SJSA1 (cell line): Measurements from ENCODE around the gene ANKRD42. TPM values are rescaled to one million over a fixed set of nuclear protein-coding genes. Genes with fewer than 3 reads are reported as not detected.

Experiments used
- DNase-seq, 2 experiments: peaks; one replicate each; pipeline ENCODE4 v3.0.0-alpha.2; 2015 to 2020; ENCODE audit warnings: low spot score in 2 of 2, low read depth in 1 of 2
- H3K27ac ChIP-seq: fragments of 250-450 bp; sonication (Bioruptor Pico); 2 replicates; pipeline ENCODE4 v1.5.1; 2020; ENCODE audit warnings: mild to moderate bottlenecking, moderate library complexity
- H3K27me3 ChIP-seq: fragments of 250-450 bp; sonication (Bioruptor Pico); replicated peaks from 2 replicates; pipeline ENCODE4 v1.5.1; 2020; ENCODE audit warnings: mild to moderate bottlenecking, moderate library complexity
- H3K36me3 ChIP-seq: fragments of 250-450 bp; sonication (Bioruptor Pico); 2 replicates; pipeline ENCODE4 v1.5.1; 2020; ENCODE audit warnings: mild to moderate bottlenecking
- H3K4me1 ChIP-seq: fragments of 250-450 bp; sonication (Bioruptor Pico); replicated peaks from 2 replicates; pipeline ENCODE4 v1.6.1; 2021; ENCODE audit warnings: mild to moderate bottlenecking
- H3K4me3 ChIP-seq: fragments of 250-450 bp; sonication (Bioruptor Pico); 2 replicates; pipeline ENCODE4 v1.5.1; 2020; ENCODE audit warnings: mild to moderate bottlenecking
- H3K9me3 ChIP-seq: fragments of 250-450 bp; sonication (Bioruptor Pico); replicated peaks from 2 replicates; pipeline ENCODE4 v1.5.1; 2020; ENCODE audit warnings: mild to moderate bottlenecking
- total RNA-seq: library from RNA; depleted of rRNA; stranded (reverse); fragments of >200 nt; shearing (Covaris generic); gene quantifications from 2 replicates; pipeline ENCODE4 v1.2.3, GENCODE V29; 2014

ANKRD42 gene
- total RNA-seq, 1 experiment from 2014 or later = 3.5 TPM

- Histone ChIP-seq H3K27ac (no peak overlapping the region), H3K4me1 (peaks cover 13% of the 10 kb centered on the region), H3K27me3 (no peaks in the 10 kb centered on the region), H3K36me3 (peaks cover 43% of the 10 kb centered on the region), H3K9me3 (no peaks in the 10 kb centered on the region), H3K4me3 (peak overlapping the region; percentile 70)
- no peak for DNase-seq
Measured at GRCh38 chr11:83159902-83160865, 33.3 kb upstream of the ANKRD42 start.

DNA sequence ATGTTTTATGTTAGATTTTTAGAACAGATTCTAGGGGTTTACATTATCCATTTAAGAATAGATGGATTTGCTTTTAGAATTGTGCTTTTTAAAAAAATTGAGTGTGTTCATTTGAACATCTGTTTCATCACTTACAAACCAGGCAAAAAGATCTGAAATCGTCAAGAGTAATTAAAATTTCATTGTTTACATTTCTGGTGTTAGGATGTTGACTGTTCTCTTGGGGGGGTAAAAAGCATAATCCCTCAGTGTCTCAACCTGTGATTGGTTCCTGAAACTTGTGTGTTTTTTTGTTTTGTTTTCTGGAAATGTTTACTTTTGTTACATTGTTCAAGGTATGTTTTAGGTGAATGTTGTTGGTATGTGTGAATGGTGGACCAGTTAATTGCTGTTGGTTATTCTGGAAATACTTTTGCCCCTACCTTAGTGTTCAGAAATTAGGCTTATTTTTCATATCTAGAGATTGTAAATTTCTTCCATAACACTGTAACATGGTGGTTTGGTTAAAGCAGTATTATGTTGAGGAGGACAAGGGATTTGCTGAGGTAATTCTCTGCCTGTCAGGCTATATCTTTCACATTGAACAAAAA is 31.8 kb upstream of the ANKRD42 start:
- Histone ChIP-seq H3K4me1 (peaks cover 13% of the 10 kb centered on the region), H3K9me3 (no peaks in the 10 kb centered on the region), H3K4me3 (no peak overlapping the region), H3K36me3 (peaks cover 57% of the 10 kb centered on the region), H3K27me3 (no peaks in the 10 kb centered on the region), H3K27ac (no peak overlapping the region)
- DNase-seq = no peak

DNA sequence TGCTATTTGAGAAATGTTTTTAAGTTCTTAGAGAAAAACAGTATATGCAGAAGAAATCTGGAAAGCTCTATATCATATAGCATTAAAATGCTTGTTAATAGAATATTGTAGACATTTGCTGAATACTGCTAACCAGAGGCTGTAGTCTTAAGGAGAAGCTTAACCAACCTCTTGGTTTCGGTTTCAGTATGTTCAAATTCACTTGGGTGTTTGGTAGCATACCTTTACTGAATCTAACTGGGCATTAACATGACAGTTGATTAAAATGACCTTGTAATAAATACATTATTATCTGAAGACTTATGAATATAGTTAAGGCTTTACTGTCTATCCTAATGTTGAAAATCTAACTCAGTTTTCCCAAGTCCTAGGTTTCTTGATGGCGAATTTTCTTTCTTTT is 31.1 kb upstream of the ANKRD42 start:
- H3K4me3 ChIP-seq = no peak overlapping the region
- H3K4me1 ChIP-seq = peaks cover 13% of the 10 kb centered on the region
- H3K27ac ChIP-seq = no peak overlapping the region
- DNase-seq = no peak
- H3K9me3 ChIP-seq = no peaks in the 10 kb centered on the region
- peaks cover 60% of the 10 kb centered on the region for H3K36me3 ChIP-seq
- no peaks in the 10 kb centered on the region for H3K27me3 ChIP-seq

GRCh38 chr11:83166193-83166866 is 27.2 kb upstream of the ANKRD42 start:
- no peak overlapping the region for H3K27ac ChIP-seq
- H3K36me3 ChIP-seq = peaks cover 75% of the 10 kb centered on the region
- no peaks in the 10 kb centered on the region for H3K9me3 ChIP-seq
- H3K4me1 ChIP-seq = peaks cover 3% of the 10 kb centered on the region; the same call in 1 of the 2 replicates
- H3K4me3 ChIP-seq = no peak overlapping the region
- no peaks in the 10 kb centered on the region for H3K27me3 ChIP-seq
- no peak for DNase-seq

GRCh38 chr11:83168756-83169155 is 24.8 kb upstream of the ANKRD42 start:
- Histone ChIP-seq H3K36me3 (peaks cover 76% of the 10 kb centered on the region), H3K27me3 (no peaks in the 10 kb centered on the region), H3K9me3 (no peaks in the 10 kb centered on the region), H3K27ac (no peak overlapping the region), H3K4me1 (no peaks in the 10 kb centered on the region), H3K4me3 (no peak overlapping the region)
- DNase-seq = no peak

DNA sequence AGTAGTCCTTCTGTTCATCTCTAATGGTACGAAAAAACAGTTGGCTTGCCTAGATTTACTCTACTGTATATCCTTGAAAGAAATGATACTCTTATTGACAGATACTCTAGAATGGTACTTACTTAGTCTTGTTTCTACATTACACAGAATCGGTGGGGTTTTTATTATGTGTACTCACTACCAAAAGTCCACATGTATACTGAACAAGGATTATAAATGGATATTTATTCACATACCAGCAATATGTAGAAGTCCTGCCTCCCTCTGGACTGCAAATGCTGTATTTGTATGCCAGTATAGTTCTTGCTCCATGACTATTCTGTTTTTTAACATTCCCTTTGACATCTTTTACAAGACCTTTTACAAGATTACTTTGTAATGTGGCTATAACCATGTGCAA is 22.6 kb upstream of the ANKRD42 start:
- no peak for DNase-seq
- H3K36me3 ChIP-seq = peaks cover 65% of the 10 kb centered on the region
- H3K9me3 ChIP-seq = no peaks in the 10 kb centered on the region
- H3K27me3 ChIP-seq = no peaks in the 10 kb centered on the region
- H3K4me1 ChIP-seq = no peaks in the 10 kb centered on the region
- no peak overlapping the region for H3K4me3 ChIP-seq
- H3K27ac ChIP-seq = no peak overlapping the region

- Histone ChIP-seq H3K4me3 (no peak overlapping the region), H3K27ac (no peak overlapping the region), H3K27me3 (no peaks in the 10 kb centered on the region), H3K4me1 (no peaks in the 10 kb centered on the region), H3K9me3 (no peaks in the 10 kb centered on the region), H3K36me3 (peaks cover 58% of the 10 kb centered on the region)
- DNase-seq = no peak
Measured at GRCh38 chr11:83172551-83172950, 21.0 kb upstream of the ANKRD42 start.

DNA sequence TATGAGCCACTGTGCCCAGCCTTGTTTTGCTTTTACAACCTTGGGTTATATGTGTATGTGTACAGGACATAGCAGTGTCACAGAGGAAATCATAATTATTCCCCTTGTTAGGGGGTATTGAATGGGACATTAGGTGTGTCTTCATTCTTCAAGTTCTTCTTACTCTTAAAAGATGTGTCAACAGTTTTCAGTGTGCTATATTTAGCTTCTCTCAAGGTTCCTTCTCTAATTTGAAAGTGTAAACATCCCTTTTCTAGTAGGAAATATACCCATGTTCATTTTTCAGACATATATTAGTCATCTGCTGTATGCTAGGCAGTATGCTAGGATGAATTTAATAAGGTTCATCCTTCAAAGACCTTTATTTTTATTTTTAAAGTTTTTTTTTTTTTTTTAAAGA is 19.5 kb upstream of the ANKRD42 start:
- Histone ChIP-seq H3K27me3 (no peaks in the 10 kb centered on the region), H3K4me3 (no peak overlapping the region), H3K9me3 (no peaks in the 10 kb centered on the region), H3K4me1 (no peaks in the 10 kb centered on the region), H3K36me3 (peaks cover 54% of the 10 kb centered on the region), H3K27ac (no peak overlapping the region)
- no peak for DNase-seq

DNA sequence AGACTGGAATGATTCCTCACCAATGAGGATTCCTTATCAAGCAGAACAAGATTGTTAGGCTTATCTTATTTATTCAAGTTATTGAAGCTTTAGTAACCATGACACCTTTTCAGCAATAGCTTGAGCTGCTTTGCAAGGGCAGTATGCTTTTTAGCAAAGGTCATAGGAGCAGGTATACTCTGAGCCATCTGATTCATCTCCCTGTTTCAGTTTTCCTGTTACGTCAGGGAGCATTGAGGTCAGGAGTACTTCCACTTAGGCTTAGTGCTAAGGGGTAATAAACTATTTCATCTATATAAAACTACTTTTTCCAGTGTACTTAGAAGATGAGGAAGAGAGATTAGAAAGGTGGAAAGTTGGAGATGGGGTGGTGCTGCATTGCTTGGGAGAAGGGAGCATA is 17.7 kb upstream of the ANKRD42 start:
- H3K4me1 ChIP-seq = no peaks in the 10 kb centered on the region
- no peak overlapping the region for H3K27ac ChIP-seq
- no peak overlapping the region for H3K4me3 ChIP-seq
- no peak for DNase-seq
- H3K27me3 ChIP-seq = no peaks in the 10 kb centered on the region
- no peaks in the 10 kb centered on the region for H3K9me3 ChIP-seq
- peaks cover 47% of the 10 kb centered on the region for H3K36me3 ChIP-seq

- peaks cover 69% of the 10 kb centered on the region for H3K36me3 ChIP-seq
- no peaks in the 10 kb centered on the region for H3K27me3 ChIP-seq
- no peak overlapping the region for H3K4me3 ChIP-seq
- H3K9me3 ChIP-seq = no peaks in the 10 kb centered on the region
- H3K4me1 ChIP-seq = no peaks in the 10 kb centered on the region
- H3K27ac ChIP-seq = no peak overlapping the region
- no peak for DNase-seq
Measured at GRCh38 chr11:83181815-83182214, 11.7 kb upstream of the ANKRD42 start.

DNA sequence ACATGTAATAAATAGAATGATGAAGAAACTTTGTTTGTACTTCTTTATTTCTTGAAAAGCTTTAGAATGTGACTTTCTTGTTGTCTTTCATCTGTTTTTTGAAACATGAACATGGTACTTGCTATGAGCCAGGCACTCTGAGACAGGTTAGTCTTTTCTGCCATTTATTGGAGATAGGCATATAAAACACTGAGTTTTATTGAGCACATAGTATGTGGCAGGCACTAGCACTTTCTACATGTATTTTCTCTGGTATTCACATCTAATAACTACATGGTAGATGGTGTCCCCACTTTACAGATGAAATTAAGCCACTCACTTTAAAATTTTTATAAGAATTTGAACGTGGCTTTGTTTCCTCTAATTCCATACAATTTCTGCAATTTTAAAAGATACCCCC is 7.7 kb upstream of the ANKRD42 start:
- Histone ChIP-seq H3K9me3 (no peaks in the 10 kb centered on the region), H3K27me3 (no peaks in the 10 kb centered on the region), H3K4me1 (no peaks in the 10 kb centered on the region), H3K27ac (no peak overlapping the region), H3K4me3 (no peak overlapping the region), H3K36me3 (peaks cover 43% of the 10 kb centered on the region)
- no peak for DNase-seq

DNA sequence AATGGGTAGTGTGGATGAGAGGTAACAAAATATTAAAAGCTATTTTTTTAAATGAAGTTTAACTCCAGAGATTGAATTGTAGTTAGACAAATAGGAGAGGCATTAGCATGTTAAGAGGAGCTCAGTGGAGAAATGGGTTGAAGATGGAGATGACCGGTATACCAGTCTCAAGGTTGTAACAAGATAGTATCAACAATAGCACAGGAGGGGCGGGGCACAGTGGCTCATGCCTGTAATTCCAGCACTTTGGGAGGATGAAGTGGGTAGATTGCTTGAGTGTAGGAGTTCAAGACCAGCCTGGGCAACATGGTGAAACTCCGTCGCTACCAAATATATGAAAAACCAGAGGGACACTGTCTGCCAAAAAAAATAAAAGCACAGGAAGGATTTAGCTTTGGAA is 6.0 kb upstream of the ANKRD42 start:
- Histone ChIP-seq H3K27me3 (no peaks in the 10 kb centered on the region), H3K9me3 (no peaks in the 10 kb centered on the region), H3K4me3 (no peak overlapping the region), H3K4me1 (no peaks in the 10 kb centered on the region), H3K27ac (no peak overlapping the region), H3K36me3 (peaks cover 39% of the 10 kb centered on the region)
- no peak for DNase-seq

- no peaks in the 10 kb centered on the region for H3K27me3 ChIP-seq
- no peak for DNase-seq
- no peak overlapping the region for H3K4me3 ChIP-seq
- no peak overlapping the region for H3K27ac ChIP-seq
- no peaks in the 10 kb centered on the region for H3K9me3 ChIP-seq
- H3K4me1 ChIP-seq = 0 out of 2 replicates have a peak, but pooled peaks cover 5% of the 10 kb centered on the region
- peaks cover 10% of the 10 kb centered on the region for H3K36me3 ChIP-seq
Measured at GRCh38 chr11:83191491-83191890, 2.0 kb upstream of the ANKRD42 start.

DNA sequence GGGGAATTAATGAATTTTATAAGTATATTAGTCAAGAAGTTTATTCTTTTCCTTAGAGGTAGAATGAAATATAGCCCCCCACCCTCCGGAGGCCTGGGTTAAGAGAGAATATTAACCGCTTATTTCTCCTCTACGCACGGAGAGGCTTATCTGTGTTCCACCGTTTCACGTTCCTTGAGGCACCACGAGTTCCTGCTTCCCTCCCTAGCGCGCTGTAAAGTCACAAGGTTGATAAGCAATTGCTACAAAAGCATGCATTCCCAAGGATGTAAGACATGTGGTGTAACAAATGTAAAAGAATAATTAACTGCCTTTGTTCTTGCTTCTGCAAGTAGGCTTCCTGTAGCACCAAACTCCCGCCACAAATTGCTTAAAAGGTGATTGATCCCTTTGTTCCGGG is 1.5 kb upstream of the ANKRD42 start:
- Histone ChIP-seq H3K27me3 (no peaks in the 10 kb centered on the region), H3K36me3 (peaks cover 7% of the 10 kb centered on the region; the same call in 1 of the 2 replicates), H3K4me3 (no peak overlapping the region), H3K4me1 (0 out of 2 replicates have a peak, but pooled peaks cover 5% of the 10 kb centered on the region), H3K9me3 (no peaks in the 10 kb centered on the region), H3K27ac (no peak overlapping the region)
- DNase-seq = no peak
